Measurements from ENCODE around the gene HMCN1.

DNA sequence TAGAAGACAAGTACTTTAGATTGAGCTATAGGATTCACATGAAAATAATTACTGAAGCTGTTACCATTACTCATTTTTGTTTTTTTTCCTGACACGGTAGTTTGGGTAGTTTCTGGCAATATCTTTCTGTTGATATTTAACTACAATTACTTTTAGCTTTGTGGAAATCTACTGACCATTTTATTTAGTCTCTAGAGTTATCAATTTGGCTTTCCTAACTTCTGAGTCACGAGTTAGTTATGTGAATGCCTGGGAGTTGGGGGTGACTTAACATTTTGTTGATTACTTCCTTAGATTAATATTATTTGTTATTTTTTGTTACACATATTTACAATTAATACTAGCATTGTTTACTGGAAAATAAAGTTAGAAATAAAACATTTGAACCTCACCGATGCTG, 160.6 kb downstream of the HMCN1 start:
- TF ChIP-seq, protein P1, sequence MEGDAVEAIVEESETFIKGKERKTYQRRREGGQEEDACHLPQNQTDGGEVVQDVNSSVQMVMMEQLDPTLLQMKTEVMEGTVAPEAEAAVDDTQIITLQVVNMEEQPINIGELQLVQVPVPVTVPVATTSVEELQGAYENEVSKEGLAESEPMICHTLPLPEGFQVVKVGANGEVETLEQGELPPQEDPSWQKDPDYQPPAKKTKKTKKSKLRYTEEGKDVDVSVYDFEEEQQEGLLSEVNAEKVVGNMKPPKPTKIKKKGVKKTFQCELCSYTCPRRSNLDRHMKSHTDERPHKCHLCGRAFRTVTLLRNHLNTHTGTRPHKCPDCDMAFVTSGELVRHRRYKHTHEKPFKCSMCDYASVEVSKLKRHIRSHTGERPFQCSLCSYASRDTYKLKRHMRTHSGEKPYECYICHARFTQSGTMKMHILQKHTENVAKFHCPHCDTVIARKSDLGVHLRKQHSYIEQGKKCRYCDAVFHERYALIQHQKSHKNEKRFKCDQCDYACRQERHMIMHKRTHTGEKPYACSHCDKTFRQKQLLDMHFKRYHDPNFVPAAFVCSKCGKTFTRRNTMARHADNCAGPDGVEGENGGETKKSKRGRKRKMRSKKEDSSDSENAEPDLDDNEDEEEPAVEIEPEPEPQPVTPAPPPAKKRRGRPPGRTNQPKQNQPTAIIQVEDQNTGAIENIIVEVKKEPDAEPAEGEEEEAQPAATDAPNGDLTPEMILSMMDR (IDR thresholded peaks at IDR 0.05) = no peak
- TF ChIP-seq EP300 (IDR thresholded peaks at IDR 0.05) = no peak
